Activated T-cell treated with anti-CD3 and anti-CD28 coated beads, Interleukin-2, amount 50 U/mL, for 48 hours (primary cell): Measurements from ENCODE around the gene UQCRQ.

Experiments
- DNase-seq, 2 experiments: peaks; one replicate each; pipeline ENCODE4 v3.0.0-alpha.2; 2020

Gene UQCRQ

GRCh38 chr5:132916086-132916485 is 49.6 kb downstream of the UQCRQ start:
- no peak for DNase-seq
